Left ventricle myocardium inferior (tissue), 1 donor: ENCODE data around the gene FAM222A. TPM values are rescaled to one million over a fixed set of nuclear protein-coding genes. Genes with fewer than 3 reads are reported as not detected.

Experiments
- DNase-seq: peaks from one replicate; pipeline ENCODE4 v3.0.0-alpha.2; 2020
- H3K27ac ChIP-seq: fragments of 200-600 bp; replicated peaks from 2 replicates; pipeline ENCODE4 v1.8.0; 2021
- H3K27me3 ChIP-seq: fragments of 200-600 bp; 2 replicates; pipeline ENCODE4 v1.8.0; 2021; ENCODE audit warnings: low read depth
- H3K36me3 ChIP-seq: fragments of 200-600 bp; 2 replicates; pipeline ENCODE4 v1.8.0; 2021
- H3K4me1 ChIP-seq: fragments of 200-600 bp; 2 replicates; pipeline ENCODE4 v1.8.0; 2021
- H3K4me3 ChIP-seq: fragments of 200-600 bp; 2 replicates; pipeline ENCODE4 v1.8.0; 2021; ENCODE audit warnings: mild to moderate bottlenecking, moderate library complexity
- H3K9me3 ChIP-seq: fragments of 200-600 bp; replicated peaks from 2 replicates; pipeline ENCODE4 v1.8.0; 2021
- CTCF ChIP-seq: fragments of 200-600 bp; IDR thresholded peaks from 2 replicates; pipeline ENCODE4 v1.8.0; 2021; ENCODE audit warnings: antibody characterized with exemption, mild to moderate bottlenecking, borderline replicate concordance
- intact Hi-C: fragments of 100-400 bp; cut with micrococcal nuclease; formaldehyde crosslinking; loops from one replicate; pipeline ENCODE4 v1.11.0; 2022
- total RNA-seq: library from RNA; stranded (reverse); fragmentation: NEBNext Ultra II Directional; extraction: Animal tissue kit (Norgen Biotek cat#: 25700); gene quantifications from one replicate; pipeline ENCODE4 v1.2.1, GENCODE V29; 2021
- donor health status: DM: no; HTN: yes; CAD: no; lungs with severe emphysema.

FAM222A gene
- total RNA-seq, 1 donor from 2014 or later: 20.0 TPM

GRCh38 chr12:109764776-109765445 lies 51.3 kb downstream of the FAM222A start:
- Histone ChIP-seq H3K36me3 (no peaks in the 10 kb centered on the region), H3K27me3 (no peaks in the 10 kb centered on the region), H3K4me3 (no peak overlapping the region), H3K27ac (no peak overlapping the region), H3K4me1 (peaks cover 14% of the 10 kb centered on the region), H3K9me3 (peaks cover 8% of the 10 kb centered on the region)
- no peak for TF ChIP-seq CTCF
- no peak for DNase-seq
- intact Hi-C loops: no loop called here

- H3K9me3 ChIP-seq: peaks cover 8% of the 10 kb centered on the region
- no peak for TF ChIP-seq CTCF
- peaks cover 9% of the 10 kb centered on the region for H3K4me1 ChIP-seq
- H3K4me3 ChIP-seq: no peak overlapping the region
- intact Hi-C loops: no loop called here
- DNase-seq: no peak
- H3K36me3 ChIP-seq: no peaks in the 10 kb centered on the region
- H3K27ac ChIP-seq: no peak overlapping the region
- no peaks in the 10 kb centered on the region for H3K27me3 ChIP-seq
These were observed 51.8 kb downstream of the FAM222A start for GRCh38 chr12:109765446-109765810.

GRCh38 chr12:109766251-109766778 lies 52.7 kb downstream of the FAM222A start:
- DNase-seq: no peak
- TF ChIP-seq CTCF: no peak
- H3K4me3 ChIP-seq: no peak overlapping the region
- intact Hi-C loops: no loop called here
- H3K27ac ChIP-seq: no peak overlapping the region
- no peaks in the 10 kb centered on the region for H3K27me3 ChIP-seq
- peaks cover 8% of the 10 kb centered on the region for H3K9me3 ChIP-seq
- H3K4me1 ChIP-seq: peaks cover under 1% of the 10 kb centered on the region
- no peaks in the 10 kb centered on the region for H3K36me3 ChIP-seq

- no peak overlapping the region for H3K27ac ChIP-seq
- no peaks in the 10 kb centered on the region for H3K36me3 ChIP-seq
- H3K4me3 ChIP-seq: no peak overlapping the region
- no peak for TF ChIP-seq CTCF
- no peak for DNase-seq
- no peaks in the 10 kb centered on the region for H3K4me1 ChIP-seq
- peaks cover 8% of the 10 kb centered on the region for H3K9me3 ChIP-seq
- intact Hi-C loops: no loop called here
- no peaks in the 10 kb centered on the region for H3K27me3 ChIP-seq
These were observed 53.8 kb downstream of the FAM222A start for GRCh38 chr12:109767456-109767855.

GRCh38 chr12:109767991-109768900 lies 54.6 kb downstream of the FAM222A start:
- intact Hi-C loops: no loop called here
- Histone ChIP-seq H3K4me1 (peaks cover 6% of the 10 kb centered on the region), H3K27me3 (no peaks in the 10 kb centered on the region), H3K36me3 (no peaks in the 10 kb centered on the region), H3K4me3 (no peak overlapping the region), H3K9me3 (peaks cover 3% of the 10 kb centered on the region), H3K27ac (no peak overlapping the region)
- DNase-seq: no peak
- no peak for TF ChIP-seq CTCF
